SK-N-SH treated with all-trans-retinoic acid at 6 μM for 48 hours (cell line): ENCODE measurements around the gene ARHGAP18.

Source experiments
- BACH2 ChIP-seq: fragments of 250-450 bp; sonication (Bioruptor Pico); IDR thresholded peaks from 2 replicates; pipeline ENCODE4 v1.9.0; 2021; ENCODE audit warnings: mild to moderate bottlenecking, borderline replicate concordance
- CSDC2 ChIP-seq: fragments of 250-450 bp; sonication (Bioruptor Pico); IDR thresholded peaks from 2 replicates; pipeline ENCODE4 v1.5.0; 2020; ENCODE audit warnings: mild to moderate bottlenecking, moderate library complexity
- PPARA ChIP-seq: fragments of 250-450 bp; sonication (Bioruptor Pico); IDR thresholded peaks from 2 replicates; pipeline ENCODE4 v1.5.0; 2020; ENCODE audit warnings: mild to moderate bottlenecking, borderline replicate concordance
- RARB ChIP-seq: fragments of 250-450 bp; sonication (Bioruptor Pico); IDR thresholded peaks from 2 replicates; pipeline ENCODE4 v1.8.0; 2021; ENCODE audit warnings: mild to moderate bottlenecking, moderate library complexity
- TOX ChIP-seq: fragments of 250-450 bp; sonication (Bioruptor Pico); IDR thresholded peaks from 2 replicates; pipeline ENCODE4 v1.8.0; 2021; ENCODE audit warnings: mild to moderate bottlenecking, moderate library complexity, borderline replicate concordance
- ZC3H10 ChIP-seq: fragments of 250-450 bp; sonication (Bioruptor Pico); IDR thresholded peaks from 2 replicates; pipeline ENCODE4 v1.5.1; 2021; ENCODE audit warnings: mild to moderate bottlenecking, moderate library complexity
- ZFP3 ChIP-seq: fragments of 250-450 bp; sonication (Bioruptor Pico); IDR thresholded peaks from 2 replicates; pipeline ENCODE4 v1.5.0; 2020; ENCODE audit warnings: mild to moderate bottlenecking, moderate library complexity
- TF ChIP-seq, protein P1 (sequence below): fragments of 250-450 bp; sonication (Bioruptor Pico); IDR thresholded peaks from 2 replicates; pipeline ENCODE4 v1.8.0; 2020; ENCODE audit warnings: mild to moderate bottlenecking, moderate library complexity, borderline replicate concordance
- TF ChIP-seq, protein P2 (sequence below): fragments of 250-450 bp; sonication (Bioruptor Pico); IDR thresholded peaks from 2 replicates; pipeline ENCODE4 v1.8.0; 2021; ENCODE audit warnings: low read depth, mild to moderate bottlenecking, moderate library complexity, borderline replicate concordance

DNA sequence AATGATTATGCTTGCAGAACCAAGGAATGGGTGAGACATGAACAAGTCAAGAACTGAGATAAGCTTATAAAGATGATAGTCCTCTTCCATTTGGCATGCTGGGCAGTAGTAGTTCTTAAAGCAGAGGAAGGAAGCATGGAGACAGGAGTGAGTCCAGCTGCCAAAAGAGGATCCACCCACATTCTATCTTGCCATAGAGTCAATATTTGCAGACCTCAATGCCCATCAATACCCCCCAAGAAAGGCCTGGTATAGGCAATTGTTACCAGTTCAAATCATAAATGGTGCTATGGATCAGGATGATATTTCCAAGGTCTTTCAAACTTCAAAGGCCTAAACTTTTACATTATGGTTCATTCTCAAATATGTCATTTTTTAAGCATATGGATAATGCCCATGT lies 4.8 kb downstream of the ARHGAP18 start:
- no peak for TF ChIP-seq BACH2
- TF ChIP-seq, protein P1, sequence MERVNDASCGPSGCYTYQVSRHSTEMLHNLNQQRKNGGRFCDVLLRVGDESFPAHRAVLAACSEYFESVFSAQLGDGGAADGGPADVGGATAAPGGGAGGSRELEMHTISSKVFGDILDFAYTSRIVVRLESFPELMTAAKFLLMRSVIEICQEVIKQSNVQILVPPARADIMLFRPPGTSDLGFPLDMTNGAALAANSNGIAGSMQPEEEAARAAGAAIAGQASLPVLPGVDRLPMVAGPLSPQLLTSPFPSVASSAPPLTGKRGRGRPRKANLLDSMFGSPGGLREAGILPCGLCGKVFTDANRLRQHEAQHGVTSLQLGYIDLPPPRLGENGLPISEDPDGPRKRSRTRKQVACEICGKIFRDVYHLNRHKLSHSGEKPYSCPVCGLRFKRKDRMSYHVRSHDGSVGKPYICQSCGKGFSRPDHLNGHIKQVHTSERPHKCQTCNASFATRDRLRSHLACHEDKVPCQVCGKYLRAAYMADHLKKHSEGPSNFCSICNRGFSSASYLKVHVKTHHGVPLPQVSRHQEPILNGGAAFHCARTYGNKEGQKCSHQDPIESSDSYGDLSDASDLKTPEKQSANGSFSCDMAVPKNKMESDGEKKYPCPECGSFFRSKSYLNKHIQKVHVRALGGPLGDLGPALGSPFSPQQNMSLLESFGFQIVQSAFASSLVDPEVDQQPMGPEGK = no peak
- TF ChIP-seq ZFP3 (CRISPR knock-in tag) = no peak
- no peak for TF ChIP-seq PPARA (CRISPR knock-in tag)
- TF ChIP-seq CSDC2 (CRISPR knock-in tag) = no peak
- no peak for TF ChIP-seq ZC3H10
- TF ChIP-seq, protein P2, sequence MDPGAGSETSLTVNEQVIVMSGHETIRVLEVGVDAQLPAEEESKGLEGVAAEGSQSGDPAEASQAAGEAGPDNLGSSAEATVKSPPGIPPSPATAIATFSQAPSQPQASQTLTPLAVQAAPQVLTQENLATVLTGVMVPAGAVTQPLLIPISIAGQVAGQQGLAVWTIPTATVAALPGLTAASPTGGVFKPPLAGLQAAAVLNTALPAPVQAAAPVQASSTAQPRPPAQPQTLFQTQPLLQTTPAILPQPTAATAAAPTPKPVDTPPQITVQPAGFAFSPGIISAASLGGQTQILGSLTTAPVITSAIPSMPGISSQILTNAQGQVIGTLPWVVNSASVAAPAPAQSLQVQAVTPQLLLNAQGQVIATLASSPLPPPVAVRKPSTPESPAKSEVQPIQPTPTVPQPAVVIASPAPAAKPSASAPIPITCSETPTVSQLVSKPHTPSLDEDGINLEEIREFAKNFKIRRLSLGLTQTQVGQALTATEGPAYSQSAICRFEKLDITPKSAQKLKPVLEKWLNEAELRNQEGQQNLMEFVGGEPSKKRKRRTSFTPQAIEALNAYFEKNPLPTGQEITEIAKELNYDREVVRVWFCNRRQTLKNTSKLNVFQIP (CRISPR knock-in tag) = no peak
- TF ChIP-seq RARB (CRISPR knock-in tag) = no peak
- TF ChIP-seq TOX = no peak
